Liver (tissue), 9 donors: ENCODE data around the gene FAM110D. TPM values are rescaled to one million over a fixed set of nuclear protein-coding genes. Genes with fewer than 3 reads are reported as not detected.

Experiments used
- DNase-seq: peaks from one replicate; pipeline ENCODE4 v3.0.0-alpha.2; 2017; ENCODE audit warnings: low spot score
- H3K27ac ChIP-seq, 2 donors: one replicate each; pipeline ENCODE4 v1.7.0; 2013; ENCODE audit warnings: inconsistent platforms in 2 of 2, low read length in 2 of 2, control low read depth in 1 of 2, low read depth in 1 of 2, mild to moderate bottlenecking in 1 of 2
- H3K27me3 ChIP-seq, 4 donors: one replicate each; pipeline versions ENCODE4 v1.6.1 to v1.7.0; 2013; ENCODE audit warnings: low read length in 3 of 4, inconsistent platforms in 1 of 4, mild to moderate bottlenecking in 1 of 4, moderate library complexity in 1 of 4; ENCODE audit not compliant: control insufficient read depth in 4 of 4, insufficient read depth in 4 of 4
- H3K36me3 ChIP-seq, 4 donors: one replicate each; pipeline versions ENCODE4 v1.6.1 to v1.7.0; 2013; ENCODE audit warnings: low read length in 3 of 4, mild to moderate bottlenecking in 3 of 4, low read depth in 1 of 4, moderate library complexity in 1 of 4; ENCODE audit not compliant: control insufficient read depth in 4 of 4, insufficient read depth in 3 of 4
- H3K4me1 ChIP-seq, 4 donors: one replicate each; pipeline versions ENCODE4 v1.6.1 to v1.7.0; 2013; ENCODE audit warnings: low read length in 3 of 4, mild to moderate bottlenecking in 3 of 4, moderate library complexity in 1 of 4; ENCODE audit not compliant: control insufficient read depth in 4 of 4, insufficient read depth in 4 of 4
- H3K4me3 ChIP-seq, 3 donors: one replicate each; pipeline versions ENCODE4 v1.6.1 to v1.7.0; 2013; ENCODE audit warnings: low read length in 3 of 3, control low read depth in 1 of 3, low read depth in 1 of 3, mild to moderate bottlenecking in 1 of 3
- H3K9ac ChIP-seq, 2 donors: one replicate each; pipeline ENCODE4 v1.7.0; 2013; ENCODE audit warnings: low read length in 2 of 2, mild to moderate bottlenecking in 2 of 2, moderate library complexity in 2 of 2, control low read depth in 1 of 2, low read depth in 1 of 2
- H3K9me3 ChIP-seq, 4 donors: one replicate each; pipeline versions ENCODE4 v1.6.1 to v1.7.0; 2013; ENCODE audit warnings: low read length in 3 of 4; ENCODE audit not compliant: control insufficient read depth in 4 of 4
- CTCF ChIP-seq: fragments of 150-350 bp; IDR thresholded peaks from 2 replicates; pipeline ENCODE4 v1.5.1; 2017; ENCODE audit warnings: improper control_type of control experiment, low read depth, low read length; ENCODE audit not compliant: missing input control
- EGR1 ChIP-seq, 2 donors: IDR thresholded peaks; 2 replicates each; pipeline ENCODE4 v1.6.1; 2016 to 2018; ENCODE audit warnings: antibody characterized with exemption in 2 of 2, low read depth in 2 of 2
- FOXA1 ChIP-seq: IDR thresholded peaks from 2 replicates; pipeline ENCODE4 v1.6.1; 2016; ENCODE audit warnings: antibody characterized with exemption
- FOXA2 ChIP-seq: IDR thresholded peaks from 2 replicates; pipeline ENCODE4 v1.6.1; 2016; ENCODE audit warnings: antibody characterized with exemption
- GABPA ChIP-seq, 2 donors: IDR thresholded peaks in 1 of 2; conservative IDR thresholded peaks in 1 of 2; 2 replicates each; pipeline ENCODE4 v1.6.1; 2016; ENCODE audit warnings: antibody characterized with exemption in 2 of 2, mild to moderate bottlenecking in 1 of 2, moderate library complexity in 1 of 2
- HNF4A ChIP-seq, 2 donors: conservative IDR thresholded peaks; 2 replicates each; pipeline ENCODE4 v1.6.1; 2016; ENCODE audit warnings: antibody characterized with exemption in 2 of 2, mild to moderate bottlenecking in 2 of 2
- HNF4G ChIP-seq: IDR thresholded peaks from 2 replicates; pipeline ENCODE4 v1.6.1; 2016; ENCODE audit warnings: antibody characterized with exemption
- JUND ChIP-seq, 2 donors: IDR thresholded peaks; 2 replicates each; pipeline ENCODE4 v1.6.1; 2016; ENCODE audit warnings: antibody characterized with exemption in 2 of 2
- MAX ChIP-seq: IDR thresholded peaks from 2 replicates; pipeline ENCODE4 v1.6.1; 2016; ENCODE audit warnings: antibody characterized with exemption
- NR2F2 ChIP-seq: IDR thresholded peaks from 2 replicates; pipeline ENCODE4 v1.6.1; 2016; ENCODE audit warnings: antibody characterized with exemption
- RAD21 ChIP-seq, 2 donors: IDR thresholded peaks; 2 replicates each; pipeline ENCODE4 v1.6.1; 2016; ENCODE audit warnings: antibody characterized with exemption in 2 of 2, mild to moderate bottlenecking in 2 of 2
- REST ChIP-seq: IDR thresholded peaks from 2 replicates; pipeline ENCODE4 v1.6.1; 2016; ENCODE audit warnings: antibody characterized with exemption, mild to moderate bottlenecking
- RXRA ChIP-seq, 2 donors: IDR thresholded peaks; 2 replicates each; pipeline ENCODE4 v1.6.1; 2017 to 2018; ENCODE audit warnings: antibody characterized with exemption in 2 of 2, mild to moderate bottlenecking in 1 of 2
- SP1 ChIP-seq: IDR thresholded peaks from 2 replicates; pipeline ENCODE4 v1.6.1; 2018; ENCODE audit warnings: antibody characterized with exemption, mild to moderate bottlenecking
- TAF1 ChIP-seq: conservative IDR thresholded peaks from 2 replicates; pipeline ENCODE4 v1.6.1; 2016; ENCODE audit warnings: antibody characterized with exemption, mild to moderate bottlenecking
- YY1 ChIP-seq: IDR thresholded peaks from 2 replicates; pipeline ENCODE4 v1.6.1; 2016; ENCODE audit warnings: antibody characterized with exemption, mild to moderate bottlenecking
- ZBTB33 ChIP-seq: IDR thresholded peaks from 2 replicates; pipeline ENCODE4 v1.6.1; 2016; ENCODE audit warnings: antibody characterized with exemption
- WGBS: extraction: QIAGEN DNeasy Blood & Tissue Kit; methylation state at CpG from one replicate; pipeline ENCODE4 v1.1.7; 2013; 5-methylcytosine and 5-hydroxymethylcytosine counted together
- polyA plus RNA-seq, 2 donors: library from polyadenylated mRNA; stranded (reverse) in 1 of 2; unstranded in 1 of 2; fragments of 200-250 nt in 1 of 2; fragments of >200 nt in 1 of 2; fragmentation: Nextera tagmentation in 1 of 2; extraction: Ambion mirVana in 1 of 2; gene quantifications; one replicate each; pipeline versions ENCODE4 v1.2.1 to v1.2.3, GENCODE V29; 2013 to 2015
- total RNA-seq, 2 donors: library from RNA; depleted of rRNA; stranded (reverse); fragments of >200 nt; gene quantifications; one replicate each; pipeline ENCODE4 v1.2.3, GENCODE V29; 2014
- donor health status: healthy.
- donor health status: healthy.
- donor health status: healthy.
- donor health status: healthy.
- donor health status: healthy.

Gene FAM110D
- total and polyA plus RNA-seq, 4 donors: 0.10 to 0.50 (median 0.27) TPM

- no peaks in the 10 kb centered on the region for H3K9me3 ChIP-seq
- peaks cover 2 to 9% (median 4%) of the 10 kb centered on the region in 4 donors for H3K4me1 ChIP-seq
- no peaks in the 10 kb centered on the region for H3K36me3 ChIP-seq
- no peak for DNase-seq
- whole genome bisulfite sequencing: 94% methylated on average over 2 of the region's 2 CpGs
- TF ChIP-seq YY1: no peak
- no peak for TF ChIP-seq TAF1
- TF ChIP-seq CTCF: no peak
- TF ChIP-seq ZBTB33: no peak
- no peak for TF ChIP-seq NR2F2
- no peak for TF ChIP-seq JUND (IDR thresholded peaks at IDR 0.05)
- no peak for TF ChIP-seq RAD21 (IDR thresholded peaks at IDR 0.05)
- no peak for TF ChIP-seq HNF4G
- no peak for TF ChIP-seq GABPA (IDR thresholded peaks at IDR 0.05 in 1 of 2, conservative IDR thresholded peaks at IDR 0.05 in 1 of 2)
- TF ChIP-seq HNF4A (conservative IDR thresholded peaks at IDR 0.05): no peak
- no peak for TF ChIP-seq SP1
- TF ChIP-seq FOXA2: no peak
- no peak for TF ChIP-seq REST
- no peak for TF ChIP-seq FOXA1
- no peak for TF ChIP-seq MAX
- TF ChIP-seq EGR1 (IDR thresholded peaks at IDR 0.05; ENCODE audit: low read depth in 2 of 2): no peak
- no peak for TF ChIP-seq RXRA (IDR thresholded peaks at IDR 0.05)
- H3K27ac ChIP-seq: no peak overlapping the region
- H3K9ac ChIP-seq: no peak overlapping the region
- no peaks in the 10 kb centered on the region for H3K27me3 ChIP-seq
- H3K4me3 ChIP-seq: no peak overlapping the region
These were observed 26.1 kb upstream of the FAM110D start for GRCh38 chr1:26132834-26133167.

- peaks cover 2 to 9% (median 4%) of the 10 kb centered on the region in 4 donors for H3K4me1 ChIP-seq
- H3K9me3 ChIP-seq: no peaks in the 10 kb centered on the region
- DNase-seq: no peak
- no peaks in the 10 kb centered on the region for H3K27me3 ChIP-seq
- no peaks in the 10 kb centered on the region for H3K36me3 ChIP-seq
- no peak overlapping the region for H3K27ac ChIP-seq
- H3K4me3 ChIP-seq: no peak overlapping the region
- TF ChIP-seq RXRA (IDR thresholded peaks at IDR 0.05) (no peak), JUND (IDR thresholded peaks at IDR 0.05) (peak; percentile 43 to 45)
- no peak overlapping the region for H3K9ac ChIP-seq
- 67% methylated on average over 3 of the region's 3 CpGs for WGBS
These were observed 24.4 kb upstream of the FAM110D start for GRCh38 chr1:26134466-26134865.
